ENCODE results near the gene SEC24C. TPM values are rescaled to one million over a fixed set of nuclear protein-coding genes. Genes with fewer than 3 reads are reported as not detected.
A peak's percentile ranks its signal among the peaks of the same experiment; 100 is the strongest.

Gene SEC24C
- total RNA-seq, 4 donors from 2014 or later: 68.8 to 74.4 (median 70.8) TPM

GRCh38 chr10:73801253-73801590 lies 57.0 kb downstream of the SEC24C start:
- DNase-seq (ENCODE audit: low spot score in 2 of 2): no peak
- Histone ChIP-seq H3K4me1 (peaks cover 17% of the 10 kb centered on the region), H3K27ac (no peak overlapping the region), H3K9me3 (no peaks in the 10 kb centered on the region), H3K36me3 (peaks cover 100% of the 10 kb centered on the region), H3K4me3 (no peak overlapping the region), H3K27me3 (no peaks in the 10 kb centered on the region)
- WGBS: 92% methylated on average over 13 of the region's 13 CpGs
- no peak for TF ChIP-seq POLR2AphosphoS5 (IDR thresholded peaks at IDR 0.05)
- TF ChIP-seq POLR2A (IDR thresholded peaks at IDR 0.05): no peak
- no peak for TF ChIP-seq CTCF (IDR thresholded peaks at IDR 0.05)
- TF ChIP-seq EP300 (IDR thresholded peaks at IDR 0.05): no peak

GRCh38 chr10:73802276-73802991 lies 58.3 kb downstream of the SEC24C start:
- Histone ChIP-seq H3K9me3 (no peaks in the 10 kb centered on the region), H3K36me3 (peaks cover 100% of the 10 kb centered on the region), H3K27ac (peak overlapping the region; percentile 64), H3K4me1 (peaks cover 24% of the 10 kb centered on the region), H3K27me3 (no peaks in the 10 kb centered on the region), H3K4me3 (no peak overlapping the region)
- TF ChIP-seq POLR2AphosphoS5 (IDR thresholded peaks at IDR 0.05) (no peak), EP300 (IDR thresholded peaks at IDR 0.05) (no peak), CTCF (IDR thresholded peaks at IDR 0.05) (peak; percentile 10 to 13)
- WGBS: 74% methylated on average over 11 of the region's 11 CpGs
- no peak for DNase-seq (ENCODE audit: low spot score in 2 of 2)

- no peak for TF ChIP-seq CTCF (IDR thresholded peaks at IDR 0.05)
- no peak for TF ChIP-seq EP300 (IDR thresholded peaks at IDR 0.05)
- no peak for TF ChIP-seq POLR2A (IDR thresholded peaks at IDR 0.05)
- TF ChIP-seq POLR2AphosphoS5 (IDR thresholded peaks at IDR 0.05): no peak
- Histone ChIP-seq H3K9me3 (no peaks in the 10 kb centered on the region), H3K4me3 (no peak overlapping the region), H3K36me3 (peaks cover 97% of the 10 kb centered on the region), H3K4me1 (peaks cover 30% of the 10 kb centered on the region), H3K27me3 (no peaks in the 10 kb centered on the region), H3K27ac (peak overlapping the region; percentile 10)
- DNase-seq (ENCODE audit: low spot score in 2 of 2): no peak
These were observed 59.6 kb downstream of the SEC24C start for GRCh38 chr10:73803680-73804286.

- Histone ChIP-seq H3K27ac (no peak overlapping the region), H3K9me3 (no peaks in the 10 kb centered on the region), H3K4me1 (peaks cover 45% of the 10 kb centered on the region), H3K27me3 (no peaks in the 10 kb centered on the region), H3K4me3 (peak overlapping the region; percentile 26), H3K36me3 (peaks cover 72% of the 10 kb centered on the region)
- 89% methylated on average over 13 of the region's 14 CpGs for WGBS
- no peak for DNase-seq (ENCODE audit: low spot score in 2 of 2)
- TF ChIP-seq EP300 (IDR thresholded peaks at IDR 0.05) (no peak), POLR2AphosphoS5 (IDR thresholded peaks at IDR 0.05) (no peak), CTCF (IDR thresholded peaks at IDR 0.05) (no peak), POLR2A (IDR thresholded peaks at IDR 0.05) (no peak)
These were observed 62.2 kb downstream of the SEC24C start for GRCh38 chr10:73806176-73806950.

- peaks cover 61% of the 10 kb centered on the region for H3K36me3 ChIP-seq
- peak overlapping the region; percentile 26 for H3K4me3 ChIP-seq
- WGBS: 96% methylated on average over 14 of the region's 14 CpGs
These were observed 63.3 kb downstream of the SEC24C start for GRCh38 chr10:73807471-73807870.

More at GRCh38 chr10:73807471-73807870, 63.3 kb downstream of the SEC24C start:
- no peaks in the 10 kb centered on the region for H3K27me3 ChIP-seq
- no peaks in the 10 kb centered on the region for H3K9me3 ChIP-seq
- no peak for DNase-seq (ENCODE audit: low spot score in 2 of 2)
- TF ChIP-seq EP300 (IDR thresholded peaks at IDR 0.05) (no peak), POLR2AphosphoS5 (IDR thresholded peaks at IDR 0.05) (no peak), POLR2A (IDR thresholded peaks at IDR 0.05) (no peak), CTCF (IDR thresholded peaks at IDR 0.05) (no peak)
- peaks cover 45% of the 10 kb centered on the region for H3K4me1 ChIP-seq
- H3K27ac ChIP-seq: no peak overlapping the region
